Mesendoderm (in vitro differentiated cells): ENCODE data around the gene TRAPPC2.
"Not testable (repeated sequence)": the region's sequence is repeated elsewhere in the genome, so short reads cannot be mapped to it uniquely, and the experiment has no call there.

Experiments
- DNase-seq: peaks from one replicate; pipeline ENCODE4 v3.0.0; 2013
- H2AK5ac ChIP-seq: 2 replicates; pipeline ENCODE4 v1.6.1; 2013; ENCODE audit warnings: low read length, inconsistent platforms
- H2BK120ac ChIP-seq: 2 replicates; pipeline ENCODE4 v1.6.1; 2013; ENCODE audit warnings: low read depth, mild to moderate bottlenecking, low read length, moderate library complexity, mixed read lengths
- H2BK15ac ChIP-seq: replicated peaks from 2 replicates; pipeline ENCODE4 v1.6.1; 2013; ENCODE audit warnings: low read depth, mild to moderate bottlenecking, moderate library complexity
- H2BK5ac ChIP-seq: 2 replicates; pipeline ENCODE4 v1.6.1; 2013; ENCODE audit warnings: low read length, inconsistent platforms
- H3K18ac ChIP-seq: 2 replicates; pipeline ENCODE4 v1.6.1; 2013; ENCODE audit warnings: mild to moderate bottlenecking, low read length, mixed read lengths
- H3K23ac ChIP-seq: one replicate; pipeline ENCODE4 v1.6.1; 2013; ENCODE audit warnings: low read length
- H3K27ac ChIP-seq: 2 replicates; pipeline ENCODE4 v1.5.1; 2013; ENCODE audit warnings: low read depth, mild to moderate bottlenecking, inconsistent platforms, low read length, moderate library complexity
- H3K27me3 ChIP-seq: 2 replicates; pipeline ENCODE4 v1.6.1; 2013; ENCODE audit warnings: low read length, control low read depth, mild to moderate bottlenecking, inconsistent platforms; ENCODE audit not compliant: insufficient read depth, poor library complexity
- H3K36me3 ChIP-seq: 2 replicates; pipeline ENCODE4 v1.6.1; 2013; ENCODE audit warnings: low read length, inconsistent platforms; ENCODE audit not compliant: control insufficient read depth, insufficient read depth
- H3K4ac ChIP-seq: one replicate; pipeline ENCODE4 v1.6.1; 2013; ENCODE audit warnings: low read depth, mild to moderate bottlenecking, low read length, moderate library complexity
- H3K4me1 ChIP-seq: 2 replicates; pipeline ENCODE4 v1.6.1; 2013; ENCODE audit warnings: low read depth, low read length, inconsistent platforms; ENCODE audit not compliant: control insufficient read depth
- H3K4me2 ChIP-seq: 2 replicates; pipeline ENCODE4 v1.6.1; 2013; ENCODE audit warnings: low read length
- H3K4me3 ChIP-seq: 2 replicates; pipeline ENCODE4 v1.5.1; 2013; ENCODE audit warnings: mild to moderate bottlenecking, low read length
- H3K56ac ChIP-seq: one replicate; pipeline ENCODE4 v1.6.1; 2013; ENCODE audit warnings: low read length
- H3K79me1 ChIP-seq: 2 replicates; pipeline ENCODE4 v1.6.1; 2013; ENCODE audit warnings: low read length, inconsistent platforms
- H3K79me2 ChIP-seq: 2 replicates; pipeline ENCODE4 v1.6.1; 2013; ENCODE audit warnings: mild to moderate bottlenecking, low read length; ENCODE audit not compliant: control insufficient read depth, insufficient read depth
- H3K9ac ChIP-seq: 2 replicates; pipeline ENCODE4 v1.6.1; 2013; ENCODE audit warnings: low read length, inconsistent platforms
- H4K5ac ChIP-seq: one replicate; pipeline ENCODE4 v1.6.1; 2013; ENCODE audit warnings: low read length
- H4K8ac ChIP-seq: one replicate; pipeline ENCODE4 v1.6.1; 2013; ENCODE audit warnings: low read depth, mild to moderate bottlenecking, control low read depth, low read length, moderate library complexity
- WGBS: extraction: QIAGEN DNeasy Blood & Tissue Kit; methylation state at CpG from one replicate; pipeline ENCODE4 v1.1.7; 2013; ENCODE audit warnings: low lambda C conversion rate, missing lambda C conversion rate; ENCODE audit not compliant: insufficient coverage; ENCODE audit errors: extremely low coverage; 5-methylcytosine and 5-hydroxymethylcytosine counted together

TRAPPC2 gene

GRCh38 chrX:13687203-13687602, 47.2 kb downstream of the TRAPPC2 start:
- Histone ChIP-seq H3K79me1 (no peaks in the 10 kb centered on the region), H2BK120ac (no peak overlapping the region), H3K4me3 (no peak overlapping the region), H3K79me2 (peaks cover 13% of the 10 kb centered on the region), H2BK5ac (no peak overlapping the region), H2AK5ac (no peak overlapping the region), H3K4me1 (no peaks in the 10 kb centered on the region), H3K4ac (no peak overlapping the region), H3K18ac (no peak overlapping the region), H3K9ac (no peak overlapping the region), H2BK15ac (no peak overlapping the region), H4K8ac (no peak overlapping the region), H3K27ac (no peak overlapping the region), H3K27me3 (no peaks in the 10 kb centered on the region), H4K5ac (no peak overlapping the region), H3K56ac (no peak overlapping the region), H3K4me2 (no peak overlapping the region), H3K23ac (no peak overlapping the region), H3K36me3 (no peaks in the 10 kb centered on the region)
- DNase-seq, result no peak
- WGBS, result no CpG with 5 or more reads among the region's 1 CpG

GRCh38 chrX:13685126-13685763, 49.2 kb downstream of the TRAPPC2 start:
- Histone ChIP-seq H3K27me3 (no peaks in the 10 kb centered on the region), H3K9ac (no peak overlapping the region), H3K4me3 (no peak overlapping the region), H3K4ac (no peak overlapping the region), H3K56ac (no peak overlapping the region), H3K4me2 (no peak overlapping the region), H3K79me2 (peaks cover 6% of the 10 kb centered on the region), H3K36me3 (no peaks in the 10 kb centered on the region), H3K79me1 (no peaks in the 10 kb centered on the region), H2BK120ac (no peak overlapping the region), H3K23ac (no peak overlapping the region), H3K18ac (no peak overlapping the region), H3K27ac (no peak overlapping the region), H2AK5ac (no peak overlapping the region), H2BK5ac (no peak overlapping the region), H3K4me1 (no peaks in the 10 kb centered on the region), H4K8ac (no peak overlapping the region), H4K5ac (no peak overlapping the region), H2BK15ac (no peak overlapping the region)
- no CpG with 5 or more reads among the region's 3 CpGs for WGBS
- no peak for DNase-seq

- Histone ChIP-seq H2BK15ac (no peak overlapping the region), H2BK5ac (no peak overlapping the region), H3K18ac (no peak overlapping the region), H3K27ac (no peak overlapping the region), H3K36me3 (no peaks in the 10 kb centered on the region), H2AK5ac (no peak overlapping the region), H3K4me2 (no peak overlapping the region), H3K79me1 (no peaks in the 10 kb centered on the region), H4K8ac (no peak overlapping the region), H3K9ac (no peak overlapping the region), H3K23ac (no peak overlapping the region), H3K4me3 (no peak overlapping the region), H3K56ac (no peak overlapping the region), H3K79me2 (peaks cover 1% of the 10 kb centered on the region), H4K5ac (no peak overlapping the region), H3K4me1 (no peaks in the 10 kb centered on the region), H3K4ac (no peak overlapping the region), H2BK120ac (no peak overlapping the region), H3K27me3 (no peaks in the 10 kb centered on the region)
- 100% methylated on average over 1 of the region's 4 CpGs for WGBS
- no peak for DNase-seq
Observed at GRCh38 chrX:13684361-13684760, 50.1 kb downstream of the TRAPPC2 start.

- H2BK15ac ChIP-seq, result no peak overlapping the region
- H3K36me3 ChIP-seq, result no peaks in the 10 kb centered on the region
- no peak overlapping the region for H3K4ac ChIP-seq
- no peak overlapping the region for H3K56ac ChIP-seq
- no peak overlapping the region for H2AK5ac ChIP-seq
- H3K18ac ChIP-seq, result no peak overlapping the region
- H2BK5ac ChIP-seq, result no peak overlapping the region
- H3K4me1 ChIP-seq, result no peaks in the 10 kb centered on the region
- H3K79me2 ChIP-seq, result no peaks in the 10 kb centered on the region
- no peak overlapping the region for H4K5ac ChIP-seq
- no peaks in the 10 kb centered on the region for H3K79me1 ChIP-seq
- no peak overlapping the region for H3K23ac ChIP-seq
- no peaks in the 10 kb centered on the region for H3K27me3 ChIP-seq
- H4K8ac ChIP-seq, result no peak overlapping the region
- H3K27ac ChIP-seq, result no peak overlapping the region
- no peak overlapping the region for H3K4me3 ChIP-seq
- no peak for DNase-seq
- WGBS, result no CpG with 5 or more reads among the region's 7 CpGs
- H3K9ac ChIP-seq, result no peak overlapping the region
- H2BK120ac ChIP-seq, result no peak overlapping the region
- H3K4me2 ChIP-seq, result no peak overlapping the region
Observed at GRCh38 chrX:13681595-13681994, 52.8 kb downstream of the TRAPPC2 start.

- H2BK15ac ChIP-seq, H3K27ac ChIP-seq, H2BK5ac ChIP-seq, H3K4me3 ChIP-seq, DNase-seq, H3K79me1 ChIP-seq, H3K79me2 ChIP-seq, H3K18ac ChIP-seq, H3K4ac ChIP-seq, H3K9ac ChIP-seq, H4K8ac ChIP-seq, H4K5ac ChIP-seq, H3K4me2 ChIP-seq, H3K4me1 ChIP-seq, H3K56ac ChIP-seq, H2BK120ac ChIP-seq, H2AK5ac ChIP-seq, H3K36me3 ChIP-seq, H3K27me3 ChIP-seq, H3K23ac ChIP-seq: not testable (repeated sequence)
- WGBS, result no CpG with 5 or more reads among the region's 4 CpGs
Observed at GRCh38 chrX:13679700-13680099, 54.7 kb downstream of the TRAPPC2 start.

- Histone ChIP-seq H4K8ac (no peak overlapping the region), H3K56ac (no peak overlapping the region), H3K4ac (no peak overlapping the region), H2AK5ac (no peak overlapping the region), H3K9ac (no peak overlapping the region), H3K18ac (no peak overlapping the region), H3K36me3 (no peaks in the 10 kb centered on the region), H3K79me1 (no peaks in the 10 kb centered on the region), H3K27me3 (no peaks in the 10 kb centered on the region), H4K5ac (no peak overlapping the region), H2BK5ac (no peak overlapping the region), H3K23ac (no peak overlapping the region), H3K4me1 (no peaks in the 10 kb centered on the region), H3K4me2 (no peak overlapping the region), H2BK120ac (no peak overlapping the region), H3K4me3 (no peak overlapping the region), H2BK15ac (no peak overlapping the region), H3K27ac (no peak overlapping the region), H3K79me2 (no peaks in the 10 kb centered on the region)
- DNase-seq, result no peak
Observed at GRCh38 chrX:13676885-13677284, 57.5 kb downstream of the TRAPPC2 start.
